ENCODE measurements around the gene MORC1.
"Not testable (repeated sequence)": the region's sequence is repeated elsewhere in the genome, so short reads cannot be mapped to it uniquely, and the experiment has no call there.

Gene MORC1, protein sequence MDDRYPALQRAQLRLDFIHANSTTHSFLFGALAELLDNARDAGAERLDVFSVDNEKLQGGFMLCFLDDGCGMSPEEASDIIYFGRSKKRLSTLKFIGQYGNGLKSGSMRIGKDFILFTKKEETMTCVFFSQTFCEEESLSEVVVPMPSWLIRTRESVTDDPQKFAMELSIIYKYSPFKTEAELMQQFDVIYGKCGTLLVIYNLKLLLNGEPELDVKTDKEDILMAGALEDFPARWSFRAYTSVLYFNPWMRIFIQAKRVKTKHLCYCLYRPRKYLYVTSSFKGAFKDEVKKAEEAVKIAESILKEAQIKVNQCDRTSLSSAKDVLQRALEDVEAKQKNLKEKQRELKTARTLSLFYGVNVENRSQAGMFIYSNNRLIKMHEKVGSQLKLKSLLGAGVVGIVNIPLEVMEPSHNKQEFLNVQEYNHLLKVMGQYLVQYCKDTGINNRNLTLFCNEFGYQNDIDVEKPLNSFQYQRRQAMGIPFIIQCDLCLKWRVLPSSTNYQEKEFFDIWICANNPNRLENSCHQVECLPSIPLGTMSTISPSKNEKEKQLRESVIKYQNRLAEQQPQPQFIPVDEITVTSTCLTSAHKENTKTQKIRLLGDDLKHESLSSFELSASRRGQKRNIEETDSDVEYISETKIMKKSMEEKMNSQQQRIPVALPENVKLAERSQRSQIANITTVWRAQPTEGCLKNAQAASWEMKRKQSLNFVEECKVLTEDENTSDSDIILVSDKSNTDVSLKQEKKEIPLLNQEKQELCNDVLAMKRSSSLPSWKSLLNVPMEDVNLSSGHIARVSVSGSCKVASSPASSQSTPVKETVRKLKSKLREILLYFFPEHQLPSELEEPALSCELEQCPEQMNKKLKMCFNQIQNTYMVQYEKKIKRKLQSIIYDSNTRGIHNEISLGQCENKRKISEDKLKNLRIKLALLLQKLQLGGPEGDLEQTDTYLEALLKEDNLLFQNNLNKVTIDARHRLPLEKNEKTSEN

GRCh38 chr3:109117939-109118338 is at the start of gene MORC1:
TSS of gene MORC1 (minus strand) at chr3:109118134. CDS start at chr3:109118059, 75 bp downstream.
- DNase-seq (ENCODE audit: low read depth): no peak

DNA sequence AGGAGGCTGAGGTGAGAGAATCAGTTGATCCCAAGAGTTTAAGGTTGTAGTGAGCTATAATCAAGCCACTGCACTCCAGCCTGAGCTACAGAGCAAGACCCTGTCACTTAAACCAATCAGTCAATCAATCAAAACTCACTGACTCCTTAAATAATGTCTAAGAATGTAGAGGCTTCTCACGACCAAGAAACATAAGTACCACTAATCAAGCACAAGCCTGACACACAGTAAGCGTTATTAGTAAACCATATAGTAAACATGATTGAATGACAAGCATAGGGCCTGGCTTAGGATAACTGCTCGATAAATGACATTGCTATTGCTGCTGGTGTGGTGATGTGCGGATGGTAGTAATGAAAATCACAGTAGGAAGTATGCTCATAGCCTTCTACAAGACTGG is 48.0 kb upstream of the MORC1 start:
- DNase-seq (ENCODE audit: low read depth): no peak

DNA sequence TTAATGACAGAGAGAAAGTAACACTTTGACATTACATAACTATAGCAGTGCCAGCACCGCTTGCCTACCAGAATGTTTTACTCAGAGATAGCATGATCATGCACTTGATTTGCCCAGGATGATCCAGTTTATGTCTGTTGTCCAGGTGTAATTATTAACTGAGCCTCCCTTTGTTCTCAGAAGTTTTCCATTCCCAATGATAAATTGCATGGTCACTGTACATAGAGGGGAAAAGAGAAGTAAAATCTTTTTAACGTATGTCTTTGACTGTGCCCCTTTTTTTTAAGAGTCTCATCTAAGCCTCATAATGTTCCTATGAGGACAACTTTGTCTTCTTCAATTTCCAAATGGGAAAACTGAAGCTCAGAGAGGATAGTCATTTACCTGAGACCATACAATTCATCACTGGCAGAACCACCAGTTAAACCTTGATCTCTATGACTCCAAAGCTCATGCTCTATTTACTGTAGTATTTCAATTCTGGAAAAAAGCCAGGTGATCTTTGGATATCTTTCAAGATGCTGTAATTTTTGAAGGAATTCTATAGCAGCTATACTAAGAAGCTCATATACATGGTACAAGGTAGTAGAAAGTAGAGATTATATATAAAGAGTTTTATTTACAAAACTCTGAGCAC is 43.7 kb upstream of the MORC1 start:
- DNase-seq (ENCODE audit: low read depth): no peak

DNA sequence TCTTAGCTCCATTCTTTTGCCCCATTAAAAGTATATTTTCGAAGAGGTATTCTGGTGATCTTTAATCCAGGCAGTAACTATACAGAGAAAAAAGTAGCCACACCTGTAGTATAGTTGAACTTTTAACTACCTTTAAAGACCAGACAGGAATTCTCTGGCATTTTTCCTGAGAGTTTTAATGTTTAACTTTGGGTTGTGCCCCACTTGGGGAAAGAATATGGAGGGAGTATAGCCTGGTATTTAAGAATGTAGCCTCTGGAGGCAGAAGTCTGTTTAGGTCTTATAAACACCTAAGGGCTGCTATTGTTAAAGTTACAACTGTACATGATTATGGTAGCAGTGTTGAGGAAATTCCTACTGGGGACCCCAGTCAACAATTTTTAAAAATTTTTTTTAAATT is 37.9 kb upstream of the MORC1 start:
- DNase-seq (ENCODE audit: low read depth): no peak

DNA sequence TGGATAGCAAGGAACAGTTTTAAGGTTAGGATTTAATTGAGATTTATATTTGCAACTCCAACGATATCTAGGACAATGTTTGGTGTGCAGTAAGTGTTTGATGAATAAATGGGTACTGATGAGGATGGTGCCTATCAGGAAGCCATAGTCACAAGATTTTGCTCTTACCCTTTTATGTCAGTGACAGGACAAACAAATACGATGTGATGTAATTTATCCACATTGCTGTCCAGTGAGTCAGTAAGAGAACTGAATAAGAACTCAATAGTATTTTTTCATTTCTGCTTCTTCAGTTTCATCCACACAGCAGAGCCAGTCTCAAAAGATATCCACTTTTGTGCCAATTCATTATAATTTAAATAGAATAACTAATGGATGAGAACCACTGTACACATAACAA is 37.0 kb upstream of the MORC1 start:
- peak; percentile 23 for DNase-seq (ENCODE audit: low read depth)

- no peak for DNase-seq (ENCODE audit: low read depth)
Observed at GRCh38 chr3:109152320-109152719, 34.4 kb upstream of the MORC1 start.

GRCh38 chr3:109149078-109149477 is 31.1 kb upstream of the MORC1 start:
- DNase-seq (ENCODE audit: low read depth): no peak

GRCh38 chr3:109143646-109144045 is 25.7 kb upstream of the MORC1 start:
- no peak for DNase-seq (ENCODE audit: low read depth)

- DNase-seq (ENCODE audit: low read depth): no peak
Observed at GRCh38 chr3:109140318-109140717, 22.4 kb upstream of the MORC1 start.

- DNase-seq (ENCODE audit: low read depth): no peak
Observed at GRCh38 chr3:109137761-109138160, 19.8 kb upstream of the MORC1 start.

DNA sequence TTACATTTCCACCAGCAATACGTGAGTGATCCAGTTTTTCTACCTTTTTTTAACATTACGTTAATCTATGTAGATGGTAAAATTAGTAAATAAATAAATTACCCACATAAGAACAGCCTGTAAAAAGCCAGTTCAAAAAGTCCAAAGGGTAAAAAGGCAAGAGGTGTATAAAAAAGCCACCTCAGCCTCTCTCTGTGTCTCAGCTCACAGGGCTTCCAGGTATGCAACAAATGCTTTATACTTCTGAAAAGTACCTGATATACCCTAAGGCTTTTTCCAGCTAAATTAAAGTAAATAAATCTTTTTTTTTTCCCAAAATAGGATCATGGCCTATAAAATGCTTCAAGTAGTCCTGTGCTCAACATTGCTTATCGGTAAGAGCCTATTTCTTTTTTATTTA is 18.6 kb upstream of the MORC1 start, which contains the start of gene C3orf85:
TSS of gene C3orf85 (plus strand) at position 197 of the 400 bp plus-strand sequence. CDS start at position 326, 129 bp downstream.
- DNase-seq (ENCODE audit: low read depth): no peak

DNA sequence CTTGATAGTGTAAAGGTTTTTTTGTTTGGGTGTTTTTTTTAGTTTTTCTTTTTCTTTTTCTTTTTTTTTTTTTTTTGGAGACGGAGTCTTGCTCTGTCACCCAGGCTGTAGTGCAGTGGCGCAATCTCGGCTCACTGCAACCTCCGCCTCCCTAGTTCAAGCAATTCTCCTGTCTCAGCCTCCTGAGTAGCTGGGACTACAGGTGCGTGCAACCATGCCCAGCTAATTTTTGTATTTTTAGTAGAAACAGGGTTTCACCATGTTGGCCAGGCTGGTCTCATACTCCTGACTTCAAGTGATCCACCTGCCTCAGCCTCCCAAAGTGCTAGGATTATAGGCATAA is 15.5 kb upstream of the MORC1 start:
- DNase-seq (ENCODE audit: low read depth): not testable (repeated sequence)

- peak; percentile 49 for DNase-seq (ENCODE audit: low read depth)
Observed at GRCh38 chr3:109132801-109133473, 15.0 kb upstream of the MORC1 start.

DNA sequence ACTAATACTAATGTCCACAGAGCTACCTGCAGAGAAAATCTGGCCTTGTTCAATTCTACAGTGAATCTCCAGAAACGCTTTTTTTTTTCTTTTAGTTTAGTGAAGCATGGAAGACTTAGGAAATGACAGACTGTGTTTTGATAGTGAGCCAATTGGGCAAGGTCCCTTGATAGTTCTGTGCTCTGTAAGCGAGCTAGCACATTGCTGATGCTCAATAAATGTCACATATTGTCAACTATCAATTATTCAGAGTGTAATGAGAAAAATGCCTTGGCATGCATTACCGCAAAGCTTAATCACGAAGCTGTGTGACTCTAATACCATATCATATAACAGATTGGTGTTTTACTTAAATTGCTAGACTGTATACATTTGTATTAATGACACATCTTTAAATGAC is 13.3 kb upstream of the MORC1 start:
- no peak for DNase-seq (ENCODE audit: low read depth)

DNA sequence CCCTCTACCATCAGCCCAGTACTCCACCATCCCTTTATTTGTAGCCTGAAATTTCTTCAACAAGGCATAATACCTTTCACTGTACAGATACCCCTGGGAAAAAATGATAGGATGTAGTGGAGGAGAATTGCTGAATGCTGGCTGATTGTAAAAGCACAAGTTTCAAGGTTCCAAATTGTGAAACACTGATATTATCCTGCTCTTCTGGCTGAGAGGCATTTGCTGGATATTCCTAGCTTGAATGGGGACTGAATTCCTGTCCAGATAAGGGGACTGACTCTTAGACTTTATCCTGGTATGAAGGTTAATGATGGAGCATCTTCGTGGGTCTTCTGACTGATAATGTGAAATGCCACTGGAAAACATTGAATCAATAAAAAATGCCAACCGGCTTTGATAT is 9.6 kb upstream of the MORC1 start:
- no peak for DNase-seq (ENCODE audit: low read depth)

- DNase-seq (ENCODE audit: low read depth): no peak
Observed at GRCh38 chr3:109125902-109126301, 8.0 kb upstream of the MORC1 start.

- DNase-seq (ENCODE audit: low read depth): no peak
Observed at GRCh38 chr3:109122690-109123089, 4.8 kb upstream of the MORC1 start.

GRCh38 chr3:109118584-109118983 is 650 bp upstream of the MORC1 start:
- no peak for DNase-seq (ENCODE audit: low read depth)

- DNase-seq (ENCODE audit: low read depth): peak; percentile 18
Observed at GRCh38 chr3:109116031-109116430, 1.9 kb downstream of the MORC1 start.

DNA sequence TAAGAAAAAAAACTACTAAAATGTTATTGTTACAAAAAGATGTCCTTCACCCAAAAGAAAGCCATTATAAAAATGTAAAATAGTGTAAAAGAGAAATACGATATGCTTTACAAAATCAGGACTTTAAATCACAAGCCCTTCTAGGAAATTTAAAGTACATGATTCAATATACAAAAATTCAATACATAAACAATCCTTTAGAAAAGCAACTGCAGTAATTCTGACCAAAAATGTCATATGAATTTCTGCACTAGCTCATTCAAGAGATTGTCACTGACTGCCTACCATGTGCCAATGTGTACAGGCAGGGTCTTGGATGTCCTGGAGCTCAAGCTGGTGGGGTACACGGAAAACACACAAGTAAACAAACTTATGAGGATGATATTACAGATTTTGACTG is 2.5 kb downstream of the MORC1 start:
- DNase-seq (ENCODE audit: low read depth): peak; percentile 38

GRCh38 chr3:109114746-109115145 is 3.2 kb downstream of the MORC1 start:
- DNase-seq (ENCODE audit: low read depth): no peak

All from iris pigment epithelial cell (primary cell).